Smooth muscle cell (in vitro differentiated cells): ENCODE data around the gene STARD9. TPM values are rescaled to one million over a fixed set of nuclear protein-coding genes. Genes with fewer than 3 reads are reported as not detected.

Source experiments
- DNase-seq: peaks from one replicate; lab custom pipeline; 2025; ENCODE audit not compliant: unreplicated experiment; lab: John Stamatoyannopoulos, UW
- H2AFZ ChIP-seq: fragments of 200-600 bp; sonication (generic); 2 replicates; pipeline ENCODE4 v1.6.0; 2016; ENCODE audit warnings: antibody characterized with exemption, low read depth, mild to moderate bottlenecking
- H3F3A ChIP-seq: fragments of 200-600 bp; sonication (generic); 2 replicates; pipeline ENCODE4 v1.6.0; 2017; ENCODE audit warnings: antibody characterized with exemption, low read depth
- H3K27ac ChIP-seq: fragments of 200-600 bp; sonication (generic); 2 replicates; pipeline ENCODE4 v1.5.1; 2016; ENCODE audit warnings: low read depth, mild to moderate bottlenecking
- H3K27me3 ChIP-seq: fragments of 200-600 bp; sonication (generic); 2 replicates; pipeline ENCODE4 v1.6.1; 2016; ENCODE audit warnings: low read depth, mild to moderate bottlenecking
- H3K36me3 ChIP-seq: fragments of 200-600 bp; sonication (generic); 2 replicates; pipeline ENCODE4 v1.5.1; 2016; ENCODE audit warnings: low read depth
- H3K4me1 ChIP-seq: fragments of 200-600 bp; sonication (generic); 2 replicates; pipeline ENCODE4 v1.5.1; 2016; ENCODE audit warnings: low read depth
- H3K4me2 ChIP-seq: fragments of 200-600 bp; sonication (generic); 2 replicates; pipeline ENCODE4 v1.6.0; 2016; ENCODE audit warnings: mild to moderate bottlenecking
- H3K4me3 ChIP-seq: fragments of 200-600 bp; sonication (generic); 2 replicates; pipeline ENCODE4 v1.5.1; 2016; ENCODE audit warnings: mild to moderate bottlenecking
- H3K79me2 ChIP-seq: fragments of 200-600 bp; sonication (generic); 2 replicates; pipeline ENCODE4 v1.6.0; 2016; ENCODE audit warnings: low read depth, mild to moderate bottlenecking
- H3K9ac ChIP-seq: fragments of 200-600 bp; sonication (generic); 2 replicates; pipeline ENCODE4 v1.6.0; 2016; ENCODE audit warnings: low read depth
- H3K9me3 ChIP-seq: fragments of 200-600 bp; sonication (generic); replicated peaks from 2 replicates; pipeline ENCODE4 v1.5.1; 2016; ENCODE audit warnings: low read depth
- H4K20me1 ChIP-seq: fragments of 200-600 bp; sonication (generic); 2 replicates; pipeline ENCODE4 v1.6.0; 2016; ENCODE audit warnings: low read depth
- WGBS: methylation state at CpG from one replicate; pipeline ENCODE4 v1.1.7; 2016; ENCODE audit warnings: low lambda C conversion rate; 5-methylcytosine and 5-hydroxymethylcytosine counted together
- polyA plus RNA-seq: library from polyadenylated mRNA; unstranded; fragments of >200 nt; fragmentation: Nextera tagmentation; extraction: Ambion mirVana; gene quantifications from 2 replicates; pipeline ENCODE4 v1.2.1, GENCODE V29; 2016
- total RNA-seq: library from RNA; depleted of rRNA; stranded (reverse); fragments of >200 nt; gene quantifications from 2 replicates; pipeline ENCODE4 v1.2.3, GENCODE V29; 2014
- TF ChIP-seq, protein P1 (sequence below): fragments of 200-600 bp; sonication (generic); IDR thresholded peaks from 2 replicates; pipeline ENCODE4 v1.5.1; 2017; ENCODE audit warnings: borderline replicate concordance, mild to moderate bottlenecking, antibody characterized with exemption; ENCODE audit not compliant: insufficient read depth, poor library complexity, severe bottlenecking

The STARD9 gene
- total and polyA plus RNA-seq, 2 experiments from 2014 or later = 1.6 to 6.3 TPM

DNA sequence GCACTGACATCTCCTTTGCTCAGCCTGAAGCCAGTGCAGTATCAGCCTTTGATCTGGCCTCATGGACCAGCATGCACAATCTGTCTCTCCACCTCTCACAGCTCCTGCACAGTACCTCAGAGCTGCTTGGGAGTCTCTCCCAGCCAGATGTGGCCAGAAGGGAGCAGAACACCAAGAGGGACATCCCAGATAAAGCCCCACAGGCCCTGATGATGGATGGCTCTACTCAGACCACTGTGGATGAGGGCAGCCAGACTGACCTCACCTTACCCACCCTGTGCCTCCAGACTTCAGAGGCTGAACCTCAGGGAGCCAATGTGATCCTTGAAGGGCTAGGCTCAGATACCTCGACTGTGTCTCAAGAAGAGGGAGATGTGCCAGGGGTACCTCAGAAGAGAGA lies 117.1 kb downstream of the STARD9 start:
- no peak overlapping the region for H2AFZ ChIP-seq
- H3K36me3 ChIP-seq = peaks cover 3% of the 10 kb centered on the region
- H3K9me3 ChIP-seq = no peaks in the 10 kb centered on the region
- 100% methylated on average over 1 of the region's 1 CpG for WGBS
- no peaks in the 10 kb centered on the region for H3K4me1 ChIP-seq
- no peaks in the 10 kb centered on the region for H4K20me1 ChIP-seq
- no peak overlapping the region for H3K9ac ChIP-seq
- H3K79me2 ChIP-seq = no peaks in the 10 kb centered on the region
- DNase-seq = no peak
- H3K27me3 ChIP-seq = no peaks in the 10 kb centered on the region
- H3K4me3 ChIP-seq = no peak overlapping the region
- TF ChIP-seq, protein P1, sequence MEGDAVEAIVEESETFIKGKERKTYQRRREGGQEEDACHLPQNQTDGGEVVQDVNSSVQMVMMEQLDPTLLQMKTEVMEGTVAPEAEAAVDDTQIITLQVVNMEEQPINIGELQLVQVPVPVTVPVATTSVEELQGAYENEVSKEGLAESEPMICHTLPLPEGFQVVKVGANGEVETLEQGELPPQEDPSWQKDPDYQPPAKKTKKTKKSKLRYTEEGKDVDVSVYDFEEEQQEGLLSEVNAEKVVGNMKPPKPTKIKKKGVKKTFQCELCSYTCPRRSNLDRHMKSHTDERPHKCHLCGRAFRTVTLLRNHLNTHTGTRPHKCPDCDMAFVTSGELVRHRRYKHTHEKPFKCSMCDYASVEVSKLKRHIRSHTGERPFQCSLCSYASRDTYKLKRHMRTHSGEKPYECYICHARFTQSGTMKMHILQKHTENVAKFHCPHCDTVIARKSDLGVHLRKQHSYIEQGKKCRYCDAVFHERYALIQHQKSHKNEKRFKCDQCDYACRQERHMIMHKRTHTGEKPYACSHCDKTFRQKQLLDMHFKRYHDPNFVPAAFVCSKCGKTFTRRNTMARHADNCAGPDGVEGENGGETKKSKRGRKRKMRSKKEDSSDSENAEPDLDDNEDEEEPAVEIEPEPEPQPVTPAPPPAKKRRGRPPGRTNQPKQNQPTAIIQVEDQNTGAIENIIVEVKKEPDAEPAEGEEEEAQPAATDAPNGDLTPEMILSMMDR = no peak
- no peak overlapping the region for H3K27ac ChIP-seq
- no peaks in the 10 kb centered on the region for H3F3A ChIP-seq
- H3K4me2 ChIP-seq = no peak overlapping the region

DNA sequence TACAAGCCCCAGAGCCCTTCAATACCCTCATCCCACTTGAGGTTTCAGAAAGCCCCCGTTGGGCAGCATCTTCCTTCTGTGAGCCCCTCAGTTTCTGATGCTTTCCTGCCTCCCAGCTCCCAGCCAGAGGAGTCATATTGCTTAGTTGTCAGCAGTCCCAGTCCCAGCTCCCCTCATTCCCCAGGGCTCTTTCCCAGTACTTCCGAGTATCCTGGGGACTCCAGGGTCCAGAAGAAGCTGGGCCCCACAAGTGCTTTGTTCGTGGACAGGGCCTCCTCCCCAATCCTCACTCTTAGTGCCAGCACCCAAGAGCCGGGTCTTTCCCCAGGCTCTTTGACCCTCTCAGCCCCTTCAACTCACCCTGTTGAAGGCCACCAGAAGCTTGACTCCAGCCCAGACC lies 117.6 kb downstream of the STARD9 start:
- WGBS = 94% methylated on average over 4 of the region's 4 CpGs
- H3F3A ChIP-seq = no peaks in the 10 kb centered on the region
- H3K9me3 ChIP-seq = no peaks in the 10 kb centered on the region
- no peaks in the 10 kb centered on the region for H3K27me3 ChIP-seq
- no peak overlapping the region for H2AFZ ChIP-seq
- peaks cover 3% of the 10 kb centered on the region for H3K36me3 ChIP-seq
- H3K4me1 ChIP-seq = no peaks in the 10 kb centered on the region
- no peak overlapping the region for H3K4me3 ChIP-seq
- no peak overlapping the region for H3K27ac ChIP-seq
- DNase-seq = no peak
- H4K20me1 ChIP-seq = no peaks in the 10 kb centered on the region
- no peaks in the 10 kb centered on the region for H3K79me2 ChIP-seq
- no peak overlapping the region for H3K9ac ChIP-seq
- TF ChIP-seq, protein P1 = no peak
- no peak overlapping the region for H3K4me2 ChIP-seq

DNA sequence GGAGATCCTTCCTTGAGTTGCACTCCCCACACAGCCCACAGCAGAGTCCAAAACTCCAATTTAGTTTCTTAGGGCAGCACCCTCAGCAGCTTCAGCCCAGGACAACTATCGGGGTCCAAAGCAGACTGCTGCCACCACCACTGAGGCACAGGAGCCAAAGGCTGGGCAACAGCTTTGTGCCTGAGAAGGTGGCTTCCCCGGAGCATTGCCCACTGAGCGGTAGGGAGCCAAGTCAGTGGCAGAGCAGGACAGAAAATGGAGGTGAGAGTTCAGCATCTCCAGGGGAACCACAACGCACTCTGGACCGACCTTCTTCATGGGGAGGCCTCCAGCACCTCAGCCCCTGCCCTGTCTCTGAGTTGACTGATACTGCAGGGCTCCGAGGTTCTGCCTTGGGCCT lies 118.1 kb downstream of the STARD9 start:
- no peak overlapping the region for H3K4me2 ChIP-seq
- H4K20me1 ChIP-seq = no peaks in the 10 kb centered on the region
- no peak for DNase-seq
- H3K27ac ChIP-seq = no peak overlapping the region
- no peaks in the 10 kb centered on the region for H3K79me2 ChIP-seq
- H3K4me3 ChIP-seq = no peak overlapping the region
- H3K27me3 ChIP-seq = no peaks in the 10 kb centered on the region
- H2AFZ ChIP-seq = no peak overlapping the region
- H3K4me1 ChIP-seq = no peaks in the 10 kb centered on the region
- TF ChIP-seq, protein P1 = no peak
- H3K9me3 ChIP-seq = no peaks in the 10 kb centered on the region
- H3F3A ChIP-seq = no peaks in the 10 kb centered on the region
- 98% methylated on average over 6 of the region's 6 CpGs for WGBS
- no peak overlapping the region for H3K9ac ChIP-seq
- H3K36me3 ChIP-seq = peaks cover 3% of the 10 kb centered on the region

DNA sequence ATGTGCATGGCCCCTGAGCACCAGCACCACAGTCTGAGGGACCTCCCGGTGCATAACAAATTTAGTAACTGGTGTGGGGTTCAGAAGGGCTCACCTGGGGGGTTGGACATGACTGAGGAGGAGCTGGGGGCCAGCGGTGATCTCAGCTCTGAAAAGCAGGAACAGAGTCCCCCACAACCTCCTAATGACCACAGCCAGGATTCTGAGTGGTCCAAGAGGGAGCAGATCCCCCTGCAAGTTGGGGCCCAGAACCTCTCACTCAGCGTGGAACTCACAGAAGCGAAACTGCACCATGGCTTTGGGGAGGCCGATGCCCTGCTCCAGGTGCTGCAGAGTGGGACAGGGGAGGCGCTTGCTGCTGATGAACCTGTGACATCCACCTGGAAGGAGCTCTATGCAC lies 118.5 kb downstream of the STARD9 start:
- no peak overlapping the region for H2AFZ ChIP-seq
- DNase-seq = no peak
- WGBS = 97% methylated on average over 6 of the region's 6 CpGs
- no peak overlapping the region for H3K9ac ChIP-seq
- H3K36me3 ChIP-seq = peaks cover 3% of the 10 kb centered on the region
- no peaks in the 10 kb centered on the region for H3K27me3 ChIP-seq
- no peaks in the 10 kb centered on the region for H3K79me2 ChIP-seq
- H3K9me3 ChIP-seq = no peaks in the 10 kb centered on the region
- H3K4me1 ChIP-seq = no peaks in the 10 kb centered on the region
- H3K4me2 ChIP-seq = no peak overlapping the region
- H3F3A ChIP-seq = no peaks in the 10 kb centered on the region
- no peaks in the 10 kb centered on the region for H4K20me1 ChIP-seq
- no peak overlapping the region for H3K4me3 ChIP-seq
- H3K27ac ChIP-seq = no peak overlapping the region
- TF ChIP-seq, protein P1 = no peak
